Ramos (cell line): ENCODE data around the gene BCL11A.

ENCODE experiments used
- in situ Hi-C: fragments of 300-500 bp; cut with MboI; formaldehyde crosslinking; loops from one replicate; pipeline ENCODE4 v1.14.3; 2022; ENCODE audit warnings: low sequenced_read_pairs; ENCODE audit not compliant: unreplicated experiment

Gene BCL11A

DNA sequence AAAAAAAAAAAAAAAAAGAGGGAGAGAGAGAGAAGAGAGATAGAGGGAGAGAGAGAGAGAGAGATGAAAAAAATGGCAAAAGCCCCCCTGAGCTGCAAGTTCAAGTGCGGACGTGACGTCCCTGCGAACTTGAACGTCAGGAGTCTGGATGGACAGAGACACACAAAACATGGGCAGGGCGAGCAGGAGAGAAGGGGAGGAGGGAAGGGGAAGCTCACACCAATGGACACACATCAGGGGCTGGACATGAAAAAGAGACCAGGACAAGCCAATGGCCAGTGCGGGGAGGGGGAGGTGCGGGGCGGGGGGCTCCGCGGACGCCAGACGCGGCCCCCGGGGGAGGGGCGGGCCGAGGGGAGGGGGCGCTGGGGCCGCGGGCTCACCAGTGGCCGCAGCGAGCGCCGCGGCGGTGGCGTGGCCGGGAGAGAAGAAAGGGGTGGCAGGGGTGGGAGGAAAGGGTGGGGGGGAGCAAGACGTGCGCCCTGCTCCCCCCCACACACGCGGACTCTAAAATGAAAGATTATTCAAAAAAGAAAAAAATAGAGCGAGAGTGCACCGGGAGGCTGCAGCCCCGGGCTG, at the start of gene BCL11A:
BCL11A (minus strand) TSS at position 160 of the 579 bp plus-strand sequence. CDS start 384 bp downstream, outside the sequence.
- in situ Hi-C loops = loop anchor here (25.0 kb wide), 1 partner anchor 1091 kb away; no protein-coding TSS in a partner anchor

DNA sequence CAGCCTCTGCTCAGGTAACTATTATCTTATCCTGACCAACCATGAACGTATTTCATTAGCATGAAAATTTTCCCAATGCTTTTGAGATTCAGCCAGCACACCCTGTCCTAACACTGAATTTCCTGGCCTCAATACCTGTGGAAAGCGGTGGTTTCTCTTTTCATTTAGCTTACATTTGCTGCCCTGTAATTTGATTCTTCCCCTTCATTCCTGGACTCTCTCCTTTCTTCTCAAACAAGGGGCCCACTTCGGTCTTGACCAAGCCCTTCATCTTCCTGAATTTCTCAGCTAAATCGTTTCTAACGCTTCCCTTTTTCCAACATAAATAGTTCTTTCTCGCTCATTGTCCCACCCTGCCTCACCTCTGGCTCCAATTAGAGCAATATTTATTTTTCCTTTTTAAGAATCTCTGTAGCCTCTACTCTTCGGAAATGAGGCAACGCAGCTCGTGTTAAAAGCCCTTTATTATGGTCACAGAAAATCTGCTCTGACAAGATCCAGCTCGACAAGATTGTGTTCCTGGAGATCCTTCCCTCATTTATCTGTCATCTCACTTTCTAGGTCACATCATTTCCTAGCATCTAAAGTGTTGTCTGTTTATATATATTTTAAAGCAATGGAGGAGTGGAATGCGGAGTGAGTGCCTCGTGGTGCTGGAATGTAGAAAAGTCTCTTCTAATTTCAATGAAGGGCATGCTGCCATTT, 49.5 kb upstream of the BCL11A start:
- in situ Hi-C loops = no loop called here

GRCh38 chr2:60602388-60602787, 48.9 kb upstream of the BCL11A start:
- in situ Hi-C loops = no loop called here

DNA sequence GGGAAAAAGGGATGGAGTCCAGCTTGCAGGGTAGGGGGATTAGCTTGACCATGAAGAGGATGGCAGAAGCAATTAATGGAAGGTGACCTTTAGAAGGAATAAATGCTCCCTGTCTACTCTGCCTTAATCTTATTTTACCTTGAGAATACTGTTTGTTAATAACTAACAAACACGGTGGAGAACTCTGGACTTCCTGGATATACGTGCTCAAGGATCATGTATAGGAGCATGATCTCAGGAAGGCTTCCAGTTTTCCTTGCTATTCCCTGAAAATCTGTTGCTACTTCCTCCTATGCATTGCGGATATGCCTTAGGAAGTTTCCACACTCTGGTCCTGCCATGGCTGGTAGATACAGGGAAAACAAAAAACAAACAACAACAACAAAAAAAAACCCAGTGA, 44.8 kb upstream of the BCL11A start:
- in situ Hi-C loops = loop anchor here (25.0 kb wide), 2 partner anchors 1561 to 1836 kb away; no protein-coding TSS in a partner anchor

DNA sequence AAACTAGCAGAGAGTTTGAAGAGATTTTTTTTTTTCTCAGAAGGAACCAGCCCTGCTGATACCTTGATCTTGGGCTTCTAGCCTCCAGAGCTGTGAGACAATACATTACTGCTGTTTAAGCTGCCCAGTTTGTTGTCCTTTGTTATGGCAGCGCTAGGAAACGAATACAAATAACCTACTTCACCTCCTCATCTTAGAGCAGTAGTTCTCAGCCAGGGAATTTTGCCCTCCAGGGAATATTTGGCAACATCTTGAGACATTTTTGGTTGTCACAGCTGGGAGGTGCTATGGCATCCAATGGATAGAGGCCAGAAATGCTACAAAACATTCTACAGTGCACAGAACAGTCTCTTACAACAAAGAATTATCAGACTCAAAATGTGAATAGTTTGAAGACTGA, 43.9 kb upstream of the BCL11A start:
- in situ Hi-C loops = loop anchor here (25.0 kb wide), 2 partner anchors 1560 to 1835 kb away; no protein-coding TSS in a partner anchor

GRCh38 chr2:60596411-60596810, 43.0 kb upstream of the BCL11A start:
- in situ Hi-C loops = loop anchor here (25.0 kb wide), 2 partner anchors 1559 to 1834 kb away; no protein-coding TSS in a partner anchor

DNA sequence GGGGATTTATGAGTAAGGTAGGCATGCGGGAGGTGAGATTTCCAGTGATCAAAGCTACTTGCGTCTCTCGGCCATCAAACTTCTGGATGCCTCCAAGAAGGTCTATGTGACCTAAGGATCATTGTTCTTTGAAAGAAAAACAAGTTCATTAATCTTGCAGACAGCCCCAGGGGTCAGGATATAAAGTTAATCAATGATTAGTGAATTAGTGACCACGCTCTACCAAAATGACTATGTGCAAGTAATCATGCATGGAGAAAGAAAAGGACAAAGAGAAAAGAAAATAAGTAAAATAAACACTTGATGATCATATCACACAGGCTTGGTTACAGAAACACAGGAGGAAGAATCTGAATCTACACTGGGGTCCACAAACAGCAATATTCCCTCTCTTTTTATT, 42.5 kb upstream of the BCL11A start:
- in situ Hi-C loops = loop anchor here (25.0 kb wide), 2 partner anchors 1559 to 1834 kb away; no protein-coding TSS in a partner anchor

GRCh38 chr2:60589104-60589503, 35.6 kb upstream of the BCL11A start:
- in situ Hi-C loops = loop anchor here (25.0 kb wide), 2 partner anchors 1552 to 1827 kb away; no protein-coding TSS in a partner anchor

DNA sequence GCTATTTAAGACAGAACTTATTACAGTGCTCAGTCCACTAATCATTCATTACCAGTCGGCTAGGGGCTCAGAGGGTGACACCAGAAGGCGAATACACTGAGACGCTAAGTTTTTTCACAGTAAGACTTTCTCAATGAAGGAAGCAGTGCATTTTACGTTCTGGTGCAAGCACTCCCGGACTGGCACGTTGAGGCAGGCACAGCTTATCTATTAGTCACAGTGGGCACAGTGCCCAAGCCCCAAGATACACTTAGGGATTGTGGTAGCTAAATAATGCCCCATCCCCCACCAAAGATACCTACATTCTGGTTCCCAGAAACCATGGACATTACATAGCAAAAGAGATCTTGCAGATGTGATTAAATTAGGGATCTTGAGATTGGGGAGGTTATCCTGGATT, 32.6 kb upstream of the BCL11A start:
- in situ Hi-C loops = loop anchor here (25.0 kb wide), 2 partner anchors 1549 to 1824 kb away; no protein-coding TSS in a partner anchor

GRCh38 chr2:60585276-60585675, 31.8 kb upstream of the BCL11A start:
- in situ Hi-C loops = loop anchor here (25.0 kb wide), 2 partner anchors 1548 to 1823 kb away; no protein-coding TSS in a partner anchor

DNA sequence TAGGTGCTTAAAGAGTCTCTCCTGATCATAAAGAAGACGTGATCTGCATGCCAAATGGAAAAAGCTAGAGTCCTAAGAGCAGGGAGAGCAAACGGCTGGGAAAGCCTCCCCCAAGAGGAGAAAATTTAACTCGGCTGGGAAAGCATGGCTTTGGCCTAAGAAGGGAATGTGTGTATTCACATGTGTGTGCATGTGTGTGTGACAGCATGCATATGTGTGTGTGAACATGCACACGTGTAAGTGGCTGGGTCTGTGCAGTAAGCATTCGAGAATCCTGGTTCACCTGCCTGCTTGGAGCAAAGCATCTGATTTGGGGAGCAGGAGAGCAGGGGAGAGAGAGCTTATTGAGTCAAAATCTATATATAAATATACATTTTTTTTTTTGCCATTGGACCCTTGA, 30.1 kb upstream of the BCL11A start:
- in situ Hi-C loops = loop anchor here (25.0 kb wide), 2 partner anchors 1546 to 1821 kb away; no protein-coding TSS in a partner anchor

- in situ Hi-C loops = loop anchor here (25.0 kb wide), 2 partner anchors 1544 to 1819 kb away; no protein-coding TSS in a partner anchor
Observed at GRCh38 chr2:60581433-60582282, 28.2 kb upstream of the BCL11A start.

DNA sequence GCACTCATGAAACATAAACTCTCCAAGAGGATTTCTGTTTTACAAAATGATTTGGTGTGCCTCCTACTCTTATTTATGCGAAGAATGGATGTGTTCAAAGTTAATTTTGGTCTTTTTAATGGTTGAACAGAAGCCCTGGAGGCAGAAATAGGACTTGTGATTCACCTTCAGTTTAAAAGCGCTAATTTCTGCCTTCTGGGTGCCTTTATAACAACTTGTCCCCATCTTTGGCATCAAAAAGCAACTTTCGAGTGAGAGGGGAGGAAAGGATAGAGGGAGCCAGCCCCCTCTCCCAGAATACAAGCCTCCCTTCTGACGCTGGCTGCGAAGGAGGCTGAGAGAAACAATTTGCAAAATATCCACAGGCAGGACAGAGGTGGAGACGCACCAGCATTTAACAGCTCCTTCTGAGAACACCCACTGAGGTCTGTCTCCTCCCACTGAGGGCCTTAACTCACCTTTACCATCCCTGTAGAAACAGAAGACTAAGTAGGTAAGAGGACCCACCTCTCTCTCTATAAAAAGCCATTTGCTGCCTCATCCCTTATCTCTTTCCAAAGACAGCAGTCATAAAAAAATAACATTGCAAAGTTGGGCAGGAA, 24.3 kb upstream of the BCL11A start:
- in situ Hi-C loops = loop anchor here (25.0 kb wide), 2 partner anchors 1540 to 1815 kb away; no protein-coding TSS in a partner anchor

DNA sequence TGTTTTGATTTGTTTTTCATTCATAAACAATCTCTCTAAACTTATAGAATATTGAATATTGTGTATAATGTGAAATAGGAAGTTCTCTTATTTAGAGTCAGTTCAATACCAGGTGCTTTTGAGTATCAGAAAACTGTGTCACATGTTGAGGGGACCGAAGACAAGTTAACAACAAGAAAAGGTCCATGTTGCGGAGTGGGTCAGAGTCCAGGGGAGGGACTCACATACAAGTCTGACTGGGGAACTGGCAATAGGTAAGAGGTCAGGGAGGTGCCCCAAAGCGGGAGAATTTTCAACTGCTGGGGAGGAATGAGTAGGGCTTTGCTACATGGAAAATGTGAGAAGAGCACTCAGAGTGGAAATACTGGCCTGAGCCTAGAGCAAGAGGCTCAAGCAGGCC, 19.8 kb upstream of the BCL11A start:
- in situ Hi-C loops = loop anchor here (25.0 kb wide), 1 partner anchor 1111 kb away; no protein-coding TSS in a partner anchor

GRCh38 chr2:60570251-60570650, 16.8 kb upstream of the BCL11A start:
- in situ Hi-C loops = loop anchor here (25.0 kb wide), 1 partner anchor 1108 kb away; no protein-coding TSS in a partner anchor

GRCh38 chr2:60569680-60570111, 16.2 kb upstream of the BCL11A start:
- in situ Hi-C loops = loop anchor here (10.0 to 25.0 kb wide), 2 partner anchors 1107 to 1265 kb away; no protein-coding TSS in a partner anchor

- in situ Hi-C loops = loop anchor here (10.0 to 25.0 kb wide), 2 partner anchors 1106 to 1263 kb away; no protein-coding TSS in a partner anchor
Observed at GRCh38 chr2:60567919-60568768, 14.7 kb upstream of the BCL11A start.

- in situ Hi-C loops = loop anchor here (10.0 to 25.0 kb wide), 2 partner anchors 1105 to 1262 kb away; no protein-coding TSS in a partner anchor
Observed at GRCh38 chr2:60567096-60567495, 13.6 kb upstream of the BCL11A start.
